ENCODE data around the gene CRTAC1. TPM values are rescaled to one million over a fixed set of nuclear protein-coding genes. Genes with fewer than 3 reads are reported as not detected.

CRTAC1 gene
- polyA plus RNA-seq, 1 of the 3 experiments (the other 2 are of a cell fraction) = 0.05 TPM

DNA sequence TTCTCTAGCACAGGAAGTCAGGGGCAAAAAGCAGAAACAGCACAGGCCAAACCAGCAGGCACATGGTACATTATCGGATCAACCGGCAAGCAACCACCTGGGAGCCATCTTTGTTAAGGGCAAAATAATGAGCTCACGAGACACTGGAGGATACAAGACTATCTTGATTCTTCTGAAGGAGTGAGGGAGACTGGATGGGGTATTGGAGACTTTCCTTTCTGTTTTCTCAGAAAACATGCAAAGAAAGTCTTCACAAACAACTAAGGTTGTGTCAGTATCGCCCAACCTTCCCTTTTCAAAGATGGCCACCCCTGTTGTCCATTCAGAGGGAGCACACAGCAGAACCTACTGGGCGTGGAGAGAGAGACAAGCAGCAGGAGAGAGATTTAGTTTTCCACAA is 151.2 kb downstream of the CRTAC1 start:
- POLR2A ChIA-PET = no interaction called here
- whole genome bisulfite sequencing (ENCODE audit: low lambda C conversion rate) = 87% methylated on average over 5 of the region's 5 CpGs

GRCh38 chr10:97876402-97876801 is 154.0 kb downstream of the CRTAC1 start:
- WGBS (ENCODE audit: low lambda C conversion rate) = 82% methylated on average over 4 of the region's 4 CpGs
- TF ChIP-seq JUND (IDR thresholded peaks at IDR 0.05) (no peak), TAF1 (IDR thresholded peaks at IDR 0.05; ENCODE audit: borderline replicate concordance, low read depth, low read length) (no peak), SMC3 (IDR thresholded peaks at IDR 0.05; ENCODE audit: low read depth, low read length) (no peak), ELF1 (IDR thresholded peaks at IDR 0.05) (no peak), NFIC (IDR thresholded peaks at IDR 0.05; ENCODE audit: borderline replicate concordance) (no peak), CTCF (IDR thresholded peaks at IDR 0.05) (no peak), RFX5 (IDR thresholded peaks at IDR 0.05; ENCODE audit: low read length) (no peak), NRF1 (IDR thresholded peaks at IDR 0.05; ENCODE audit: low read depth, low read length) (no peak), YY1 (IDR thresholded peaks at IDR 0.05; ENCODE audit: low read depth) (no peak), REST (IDR thresholded peaks at IDR 0.05; ENCODE audit: low read depth, low read length) (no peak)
- TF ChIP-seq, protein P1, sequence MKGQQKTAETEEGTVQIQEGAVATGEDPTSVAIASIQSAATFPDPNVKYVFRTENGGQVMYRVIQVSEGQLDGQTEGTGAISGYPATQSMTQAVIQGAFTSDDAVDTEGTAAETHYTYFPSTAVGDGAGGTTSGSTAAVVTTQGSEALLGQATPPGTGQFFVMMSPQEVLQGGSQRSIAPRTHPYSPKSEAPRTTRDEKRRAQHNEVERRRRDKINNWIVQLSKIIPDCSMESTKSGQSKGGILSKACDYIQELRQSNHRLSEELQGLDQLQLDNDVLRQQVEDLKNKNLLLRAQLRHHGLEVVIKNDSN (IDR thresholded peaks at IDR 0.05; ENCODE audit: borderline replicate concordance, low read depth) = no peak
- TF ChIP-seq, protein P2, sequence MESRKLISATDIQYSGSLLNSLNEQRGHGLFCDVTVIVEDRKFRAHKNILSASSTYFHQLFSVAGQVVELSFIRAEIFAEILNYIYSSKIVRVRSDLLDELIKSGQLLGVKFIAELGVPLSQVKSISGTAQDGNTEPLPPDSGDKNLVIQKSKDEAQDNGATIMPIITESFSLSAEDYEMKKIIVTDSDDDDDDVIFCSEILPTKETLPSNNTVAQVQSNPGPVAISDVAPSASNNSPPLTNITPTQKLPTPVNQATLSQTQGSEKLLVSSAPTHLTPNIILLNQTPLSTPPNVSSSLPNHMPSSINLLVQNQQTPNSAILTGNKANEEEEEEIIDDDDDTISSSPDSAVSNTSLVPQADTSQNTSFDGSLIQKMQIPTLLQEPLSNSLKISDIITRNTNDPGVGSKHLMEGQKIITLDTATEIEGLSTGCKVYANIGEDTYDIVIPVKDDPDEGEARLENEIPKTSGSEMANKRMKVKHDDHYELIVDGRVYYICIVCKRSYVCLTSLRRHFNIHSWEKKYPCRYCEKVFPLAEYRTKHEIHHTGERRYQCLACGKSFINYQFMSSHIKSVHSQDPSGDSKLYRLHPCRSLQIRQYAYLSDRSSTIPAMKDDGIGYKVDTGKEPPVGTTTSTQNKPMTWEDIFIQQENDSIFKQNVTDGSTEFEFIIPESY (IDR thresholded peaks at IDR 0.05; ENCODE audit: borderline replicate concordance, low read depth) = no peak

More for the DNA sequence above, 151.2 kb downstream of the CRTAC1 start:
- H4K20me1 ChIP-seq (ENCODE audit: insufficient read depth) = no peaks in the 10 kb centered on the region
- no peak overlapping the region for H3K4me2 ChIP-seq
- H3K27me3 ChIP-seq (ENCODE audit: insufficient read depth) = no peaks in the 10 kb centered on the region
- H3K9ac ChIP-seq = no peak overlapping the region
- H3K9me3 ChIP-seq = no peaks in the 10 kb centered on the region
- CTCF ChIA-PET = interaction anchor here (1.0 to 4.3 kb wide), 6 partner anchors 9 to 166 kb away, joined by 3 to 27 read pairs (median 4); partner anchors contain the start of gene MARVELD1
- TF ChIP-seq NFIC (IDR thresholded peaks at IDR 0.05; ENCODE audit: borderline replicate concordance) (no peak), TEAD4 (IDR thresholded peaks at IDR 0.05; ENCODE audit: borderline replicate concordance, insufficient read depth) (no peak), YY1 (IDR thresholded peaks at IDR 0.05; ENCODE audit: low read depth) (peak; percentile 87), TAF1 (IDR thresholded peaks at IDR 0.05; ENCODE audit: borderline replicate concordance, low read depth, low read length) (no peak), MAX (IDR thresholded peaks at IDR 0.05; ENCODE audit: low read depth) (no peak), GABPA (IDR thresholded peaks at IDR 0.05; ENCODE audit: low read depth) (no peak)
- TF ChIP-seq, protein P3, sequence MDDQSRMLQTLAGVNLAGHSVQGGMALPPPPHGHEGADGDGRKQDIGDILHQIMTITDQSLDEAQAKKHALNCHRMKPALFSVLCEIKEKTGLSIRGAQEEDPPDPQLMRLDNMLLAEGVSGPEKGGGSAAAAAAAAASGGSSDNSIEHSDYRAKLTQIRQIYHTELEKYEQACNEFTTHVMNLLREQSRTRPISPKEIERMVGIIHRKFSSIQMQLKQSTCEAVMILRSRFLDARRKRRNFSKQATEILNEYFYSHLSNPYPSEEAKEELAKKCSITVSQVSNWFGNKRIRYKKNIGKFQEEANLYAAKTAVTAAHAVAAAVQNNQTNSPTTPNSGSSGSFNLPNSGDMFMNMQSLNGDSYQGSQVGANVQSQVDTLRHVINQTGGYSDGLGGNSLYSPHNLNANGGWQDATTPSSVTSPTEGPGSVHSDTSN (IDR thresholded peaks at IDR 0.05) = no peak
- H3K27ac ChIP-seq (ENCODE audit: low read depth in 2 of 2, low read length in 1 of 2) = no peak overlapping the region
- no peaks in the 10 kb centered on the region for H3K36me3 ChIP-seq (replicated peaks in 1 of 2; ENCODE audit: control insufficient read depth in 1 of 2, insufficient read depth in 2 of 2, low read length in 1 of 2)
- no peaks in the 10 kb centered on the region for H3K79me2 ChIP-seq (ENCODE audit: insufficient read depth)
- no peak for DNase-seq
- no peak overlapping the region for H2AFZ ChIP-seq (ENCODE audit: low read depth)
- H3K4me3 ChIP-seq (ENCODE audit: low read depth in 2 of 2, low read length in 1 of 2) = no peak overlapping the region
- H3K9me2 ChIP-seq = no peaks in the 10 kb centered on the region
- H3K4me1 ChIP-seq (ENCODE audit: control insufficient read depth in 1 of 2, insufficient read depth in 2 of 2, low read depth in 1 of 2, low read length in 1 of 2) = peaks cover 9 to 11% of the 10 kb centered on the region in 2 experiments; a peak in 2 of 4 replicates
- H3F3A ChIP-seq (replicated peaks; ENCODE audit: insufficient read depth) = no peaks in the 10 kb centered on the region

More at GRCh38 chr10:97876402-97876801, 154.0 kb downstream of the CRTAC1 start:
- peaks cover 0 to 11% of the 10 kb centered on the region in 2 experiments; a peak in 1 of 4 replicates for H3K4me1 ChIP-seq (ENCODE audit: control insufficient read depth in 1 of 2, insufficient read depth in 2 of 2, low read depth in 1 of 2, low read length in 1 of 2)
- no peak overlapping the region for H3K9ac ChIP-seq
- no peak overlapping the region for H3K4me2 ChIP-seq
- ChIA-PET CTCF (interaction anchor here (0.9 to 3.1 kb wide), 5 partner anchors 10 to 117 kb away, joined by 4 to 19 read pairs (median 8); no protein-coding TSS in a partner anchor), POLR2A (interaction anchor here (0.6 to 0.8 kb wide), 2 partner anchors 13 to 94 kb away, joined by 3 read pairs; no protein-coding TSS in a partner anchor)
- H3K27ac ChIP-seq (ENCODE audit: low read depth in 2 of 2, low read length in 1 of 2) = no peak overlapping the region
- H3K4me3 ChIP-seq (ENCODE audit: low read depth in 2 of 2, low read length in 1 of 2) = no peak overlapping the region
- H3K9me3 ChIP-seq = no peaks in the 10 kb centered on the region
- H3K79me2 ChIP-seq (ENCODE audit: insufficient read depth) = no peaks in the 10 kb centered on the region
- no peaks in the 10 kb centered on the region for H4K20me1 ChIP-seq (ENCODE audit: insufficient read depth)
- no peaks in the 10 kb centered on the region for H3F3A ChIP-seq (replicated peaks; ENCODE audit: insufficient read depth)
- DNase-seq = no peak
- H2AFZ ChIP-seq (ENCODE audit: low read depth) = no peak overlapping the region
- H3K9me2 ChIP-seq = no peaks in the 10 kb centered on the region
- no peaks in the 10 kb centered on the region for H3K36me3 ChIP-seq (replicated peaks in 1 of 2; ENCODE audit: control insufficient read depth in 1 of 2, insufficient read depth in 2 of 2, low read length in 1 of 2)
- H3K27me3 ChIP-seq (ENCODE audit: insufficient read depth) = no peaks in the 10 kb centered on the region; the same call in 1 of the 2 replicates
